Measurements from ENCODE around the gene ABHD16A. TPM values are rescaled to one million over a fixed set of nuclear protein-coding genes. Genes with fewer than 3 reads are reported as not detected.

ABHD16A gene
- total RNA-seq, 1 donor from 2014 or later, result 96.9 TPM

DNA sequence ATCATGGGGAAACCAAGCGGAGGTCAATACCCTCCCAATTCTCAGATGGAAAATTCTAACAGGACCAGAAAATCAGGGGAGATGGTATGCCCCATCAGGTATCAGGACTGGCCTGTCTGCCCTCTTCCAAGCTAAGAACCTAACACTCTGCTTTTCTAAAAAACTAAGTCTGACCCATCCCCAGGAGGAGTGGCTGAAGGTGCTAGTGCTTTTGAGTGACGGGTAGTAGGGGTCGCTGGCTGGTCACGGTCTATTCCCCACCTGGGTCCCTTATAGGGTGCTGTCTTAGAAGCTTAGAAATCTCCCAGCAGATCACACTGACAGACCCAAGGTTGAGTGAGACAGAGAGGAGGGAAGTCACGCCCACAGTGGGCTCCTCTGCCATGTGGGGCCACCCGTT lies 9.6 kb downstream of the ABHD16A start:
- Mint-ChIP-seq H3K27ac (no peak overlapping the region), H3K4me3 (ENCODE audit: low read depth) (no peak overlapping the region), H3K9me3 (ENCODE audit: low read depth) (no peaks in the 10 kb centered on the region), H3K36me3 (ENCODE audit: insufficient read depth) (peaks cover 28% of the 10 kb centered on the region), H3K4me1 (ENCODE audit: low read depth) (peaks cover 13% of the 10 kb centered on the region), H3K27me3 (no peaks in the 10 kb centered on the region)
- TF ChIP-seq, protein P1, sequence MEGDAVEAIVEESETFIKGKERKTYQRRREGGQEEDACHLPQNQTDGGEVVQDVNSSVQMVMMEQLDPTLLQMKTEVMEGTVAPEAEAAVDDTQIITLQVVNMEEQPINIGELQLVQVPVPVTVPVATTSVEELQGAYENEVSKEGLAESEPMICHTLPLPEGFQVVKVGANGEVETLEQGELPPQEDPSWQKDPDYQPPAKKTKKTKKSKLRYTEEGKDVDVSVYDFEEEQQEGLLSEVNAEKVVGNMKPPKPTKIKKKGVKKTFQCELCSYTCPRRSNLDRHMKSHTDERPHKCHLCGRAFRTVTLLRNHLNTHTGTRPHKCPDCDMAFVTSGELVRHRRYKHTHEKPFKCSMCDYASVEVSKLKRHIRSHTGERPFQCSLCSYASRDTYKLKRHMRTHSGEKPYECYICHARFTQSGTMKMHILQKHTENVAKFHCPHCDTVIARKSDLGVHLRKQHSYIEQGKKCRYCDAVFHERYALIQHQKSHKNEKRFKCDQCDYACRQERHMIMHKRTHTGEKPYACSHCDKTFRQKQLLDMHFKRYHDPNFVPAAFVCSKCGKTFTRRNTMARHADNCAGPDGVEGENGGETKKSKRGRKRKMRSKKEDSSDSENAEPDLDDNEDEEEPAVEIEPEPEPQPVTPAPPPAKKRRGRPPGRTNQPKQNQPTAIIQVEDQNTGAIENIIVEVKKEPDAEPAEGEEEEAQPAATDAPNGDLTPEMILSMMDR (IDR thresholded peaks at IDR 0.05; ENCODE audit: unreplicated experiment), result no peak
- DNase-seq (ENCODE audit: low spot score, unreplicated experiment), result no peak

DNA sequence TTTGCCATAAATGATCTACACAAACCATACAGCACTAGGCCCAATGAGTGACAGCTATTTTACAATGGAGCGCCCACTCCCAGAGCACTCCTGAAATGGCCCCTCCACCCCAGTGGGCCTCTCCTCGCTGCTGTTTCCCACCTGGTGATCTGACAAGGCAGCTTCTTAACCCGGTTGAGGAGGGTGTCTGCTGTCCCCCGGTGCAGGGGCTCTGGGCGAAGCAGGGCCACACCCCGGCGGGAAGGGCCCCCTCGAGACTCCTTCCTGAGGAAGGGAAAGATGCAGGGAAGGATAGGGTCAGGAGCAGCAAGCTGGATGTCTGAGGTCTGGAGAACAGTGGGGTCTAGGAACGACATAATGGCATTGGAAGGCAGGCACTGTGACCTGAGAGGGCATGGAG lies 10.2 kb downstream of the ABHD16A start:
- Mint-ChIP-seq H3K9me3 (ENCODE audit: low read depth) (no peaks in the 10 kb centered on the region), H3K27ac (no peak overlapping the region), H3K36me3 (ENCODE audit: insufficient read depth) (peaks cover 27% of the 10 kb centered on the region), H3K27me3 (no peaks in the 10 kb centered on the region), H3K4me1 (ENCODE audit: low read depth) (peaks cover 13% of the 10 kb centered on the region), H3K4me3 (ENCODE audit: low read depth) (no peak overlapping the region)
- DNase-seq (ENCODE audit: low spot score, unreplicated experiment), result no peak
- TF ChIP-seq, protein P1 (IDR thresholded peaks at IDR 0.05; ENCODE audit: unreplicated experiment), result no peak

DNA sequence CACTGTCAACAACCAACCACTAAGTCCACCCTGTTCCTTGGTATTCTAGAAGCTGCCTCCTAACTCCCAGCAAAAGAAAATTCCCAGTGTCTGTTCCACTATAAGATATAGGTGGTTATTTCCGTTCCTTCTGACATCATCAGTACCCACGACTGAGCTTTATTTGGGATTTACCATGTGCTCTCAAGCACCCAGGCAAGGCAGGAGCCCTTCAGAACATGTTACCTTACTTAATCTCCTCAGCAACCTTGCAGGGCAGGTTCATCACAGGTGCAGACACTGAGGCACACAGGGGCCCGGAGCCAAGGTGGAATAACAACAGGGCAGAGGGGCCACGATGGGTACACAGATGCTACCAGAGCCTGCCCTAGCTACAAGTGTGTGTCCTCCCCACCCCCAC lies 10.8 kb downstream of the ABHD16A start:
- DNase-seq (ENCODE audit: low spot score, unreplicated experiment), result no peak
- no peaks in the 10 kb centered on the region for H3K9me3 Mint-ChIP-seq (ENCODE audit: low read depth)
- no peaks in the 10 kb centered on the region for H3K27me3 Mint-ChIP-seq
- peaks cover 24% of the 10 kb centered on the region for H3K36me3 Mint-ChIP-seq (ENCODE audit: insufficient read depth)
- TF ChIP-seq, protein P1 (IDR thresholded peaks at IDR 0.05; ENCODE audit: unreplicated experiment), result no peak
- no peak overlapping the region for H3K27ac Mint-ChIP-seq
- H3K4me1 Mint-ChIP-seq (ENCODE audit: low read depth), result peaks cover 12% of the 10 kb centered on the region
- no peak overlapping the region for H3K4me3 Mint-ChIP-seq (ENCODE audit: low read depth)

DNA sequence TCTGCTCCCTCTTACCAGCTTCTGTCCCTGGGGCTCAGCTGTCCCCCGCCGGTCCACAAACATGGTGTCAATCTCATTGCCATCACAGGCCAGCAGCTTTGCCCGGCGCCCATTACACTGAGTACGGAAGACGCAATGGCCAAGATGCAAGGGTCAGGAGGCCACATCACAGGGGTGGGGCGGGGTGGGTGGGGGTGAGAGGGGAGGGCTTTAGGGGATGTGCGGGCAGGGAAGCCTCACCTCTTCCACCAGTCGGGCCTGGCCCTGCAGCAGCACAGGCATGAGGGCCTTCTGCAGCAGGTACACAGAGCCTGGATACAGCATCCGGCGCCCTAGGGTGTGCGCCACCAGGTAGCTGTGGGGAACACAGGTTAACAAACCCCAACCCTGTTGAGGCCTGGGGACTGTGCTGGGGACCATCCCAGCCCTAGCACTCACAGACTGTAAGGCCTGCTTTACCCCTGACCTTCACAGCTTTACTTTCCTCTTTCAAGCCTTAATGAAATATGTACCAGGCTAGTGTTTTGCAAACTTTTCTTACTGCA lies 11.5 kb downstream of the ABHD16A start:
- H3K4me1 Mint-ChIP-seq (ENCODE audit: low read depth), result peaks cover 11% of the 10 kb centered on the region

DNA sequence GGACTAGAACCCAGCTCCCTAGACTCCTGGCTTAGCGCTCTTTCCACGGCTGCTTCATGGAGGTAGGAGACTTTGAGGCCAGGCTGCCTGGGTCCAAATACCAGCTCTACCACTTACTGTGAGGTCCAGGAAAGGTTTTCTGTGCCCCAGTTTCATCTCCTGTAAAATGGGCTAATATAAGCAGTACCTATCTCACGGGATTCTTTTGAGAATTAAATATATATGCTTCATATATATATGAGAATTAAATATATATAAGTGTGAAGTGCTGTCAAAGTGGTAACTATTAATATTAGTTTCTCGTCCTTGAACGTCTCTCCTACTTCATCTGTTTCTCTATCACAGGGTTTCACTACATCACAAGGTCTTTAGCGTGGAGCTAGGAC lies 12.1 kb downstream of the ABHD16A start:
- no peak overlapping the region for H3K4me3 Mint-ChIP-seq (ENCODE audit: low read depth)
- no peaks in the 10 kb centered on the region for H3K9me3 Mint-ChIP-seq (ENCODE audit: low read depth)
- no peaks in the 10 kb centered on the region for H3K27me3 Mint-ChIP-seq
- DNase-seq (ENCODE audit: low spot score, unreplicated experiment), result no peak
- H3K36me3 Mint-ChIP-seq (ENCODE audit: insufficient read depth), result peaks cover 25% of the 10 kb centered on the region
- peak overlapping the region; percentile 96 for H3K27ac Mint-ChIP-seq
- peaks cover 11% of the 10 kb centered on the region for H3K4me1 Mint-ChIP-seq (ENCODE audit: low read depth)
- TF ChIP-seq, protein P1 (IDR thresholded peaks at IDR 0.05; ENCODE audit: unreplicated experiment), result no peak

More for the DNA sequence above, 11.5 kb downstream of the ABHD16A start:
- H3K9me3 Mint-ChIP-seq (ENCODE audit: low read depth), result no peaks in the 10 kb centered on the region
- H3K27ac Mint-ChIP-seq, result peak overlapping the region; percentile 67
- H3K4me3 Mint-ChIP-seq (ENCODE audit: low read depth), result no peak overlapping the region
- H3K27me3 Mint-ChIP-seq, result no peaks in the 10 kb centered on the region
- TF ChIP-seq, protein P1 (IDR thresholded peaks at IDR 0.05; ENCODE audit: unreplicated experiment), result no peak
- no peak for DNase-seq (ENCODE audit: low spot score, unreplicated experiment)
- H3K36me3 Mint-ChIP-seq (ENCODE audit: insufficient read depth), result peaks cover 22% of the 10 kb centered on the region
